Activated naive CD8-positive, alpha-beta T cell treated with anti-CD3 and anti-CD28 coated beads for 36 hours (primary cell): ENCODE measurements around the gene HADHA. TPM values are rescaled to one million over a fixed set of nuclear protein-coding genes. Genes with fewer than 3 reads are reported as not detected.
"Not testable (repeated sequence)": the region's sequence is repeated elsewhere in the genome, so short reads cannot be mapped to it uniquely, and the experiment has no call there.

Experiments
- DNase-seq: peaks from one replicate; pipeline ENCODE4 v3.0.0; 2021
- H3K27ac Mint-ChIP-seq: one replicate; pipeline ENCODE4 v1.8.0; 2022; ENCODE audit warnings: mild to moderate bottlenecking, moderate library complexity, mixed read lengths
- H3K27me3 Mint-ChIP-seq: one replicate; pipeline ENCODE4 v1.8.0; 2022; ENCODE audit warnings: mild to moderate bottlenecking, mixed read lengths
- H3K36me3 Mint-ChIP-seq: one replicate; pipeline ENCODE4 v1.8.0; 2021; ENCODE audit warnings: mild to moderate bottlenecking, mixed read lengths
- H3K4me1 Mint-ChIP-seq: one replicate; pipeline ENCODE4 v1.8.0; 2021; ENCODE audit warnings: mixed read lengths
- H3K4me3 Mint-ChIP-seq: one replicate; pipeline ENCODE4 v1.8.0; 2022; ENCODE audit warnings: mild to moderate bottlenecking, moderate library complexity, mixed read lengths
- H3K9me3 Mint-ChIP-seq: one replicate; pipeline ENCODE4 v1.8.0; 2022; ENCODE audit warnings: mixed read lengths
- total RNA-seq, 2 experiments: library from RNA; stranded (reverse); gene quantifications; one replicate each; pipeline ENCODE4 v1.2.3, GENCODE V29; 2021

The HADHA gene
- total RNA-seq, result 100 to 1,000 TPM; 119 to 120 TPM

- Mint-ChIP-seq H3K4me1 (peaks cover 54% of the 10 kb centered on the region), H3K9me3 (no peaks in the 10 kb centered on the region)
Measured at GRCh38 chr2:26244309-26245230, at the start of gene HADHA, which contains the start of gene HADHB. TSS of gene HADHA (minus strand) at chr2:26244632. CDS start at chr2:26244596, 36 bp downstream. TSS of gene HADHB (plus strand) at chr2:26244939. CDS start at chr2:26254255, 9,316 bp downstream.

GRCh38 chr2:26292646-26293045 lies 48.2 kb upstream of the HADHA start:
- H3K9me3 Mint-ChIP-seq, result no peaks in the 10 kb centered on the region
- peaks cover 1% of the 10 kb centered on the region for H3K36me3 Mint-ChIP-seq
- H3K4me1 Mint-ChIP-seq, result peaks cover 6% of the 10 kb centered on the region

More at GRCh38 chr2:26244309-26245230, at the start of gene HADHA, which contains the start of gene HADHB:
- peak; percentile 86 for DNase-seq
- H3K27me3 Mint-ChIP-seq, result no peaks in the 10 kb centered on the region
- H3K36me3 Mint-ChIP-seq, result peaks cover 5% of the 10 kb centered on the region
- H3K27ac Mint-ChIP-seq, result peak within 1 kb of the TSS; percentile 99
- H3K4me3 Mint-ChIP-seq, result peak within 1 kb of the TSS; percentile 96

GRCh38 chr2:26290001-26290400 lies 45.6 kb upstream of the HADHA start:
- peaks cover 6% of the 10 kb centered on the region for H3K4me1 Mint-ChIP-seq
- DNase-seq, result no peak
- no peak overlapping the region for H3K4me3 Mint-ChIP-seq
- H3K9me3 Mint-ChIP-seq, result no peaks in the 10 kb centered on the region
- H3K27ac Mint-ChIP-seq, result no peak overlapping the region
- peaks cover 7% of the 10 kb centered on the region for H3K36me3 Mint-ChIP-seq
- H3K27me3 Mint-ChIP-seq, result no peaks in the 10 kb centered on the region

More at GRCh38 chr2:26292646-26293045, 48.2 kb upstream of the HADHA start:
- no peak for DNase-seq
- H3K4me3 Mint-ChIP-seq, result no peak overlapping the region
- no peaks in the 10 kb centered on the region for H3K27me3 Mint-ChIP-seq
- H3K27ac Mint-ChIP-seq, result no peak overlapping the region

GRCh38 chr2:26285931-26286330 lies 41.5 kb upstream of the HADHA start:
- H3K36me3 Mint-ChIP-seq, result peaks cover 14% of the 10 kb centered on the region
- H3K27ac Mint-ChIP-seq, result no peak overlapping the region
- H3K4me1 Mint-ChIP-seq, result no peaks in the 10 kb centered on the region
- H3K4me3 Mint-ChIP-seq, result no peak overlapping the region
- no peaks in the 10 kb centered on the region for H3K9me3 Mint-ChIP-seq
- H3K27me3 Mint-ChIP-seq, result no peaks in the 10 kb centered on the region
- no peak for DNase-seq

GRCh38 chr2:26284132-26284531 lies 39.7 kb upstream of the HADHA start:
- DNase-seq, result no peak
- no peaks in the 10 kb centered on the region for H3K27me3 Mint-ChIP-seq
- no peaks in the 10 kb centered on the region for H3K4me1 Mint-ChIP-seq
- no peak overlapping the region for H3K27ac Mint-ChIP-seq
- H3K36me3 Mint-ChIP-seq, result peaks cover 18% of the 10 kb centered on the region
- no peak overlapping the region for H3K4me3 Mint-ChIP-seq
- H3K9me3 Mint-ChIP-seq, result no peaks in the 10 kb centered on the region

GRCh38 chr2:26283606-26284005 lies 39.2 kb upstream of the HADHA start:
- no peak overlapping the region for H3K27ac Mint-ChIP-seq
- no peaks in the 10 kb centered on the region for H3K9me3 Mint-ChIP-seq
- DNase-seq, result no peak
- peaks cover 22% of the 10 kb centered on the region for H3K36me3 Mint-ChIP-seq
- no peaks in the 10 kb centered on the region for H3K27me3 Mint-ChIP-seq
- H3K4me3 Mint-ChIP-seq, result no peak overlapping the region
- no peaks in the 10 kb centered on the region for H3K4me1 Mint-ChIP-seq

- no peak for DNase-seq
- Mint-ChIP-seq H3K27ac (no peak overlapping the region), H3K4me3 (no peak overlapping the region), H3K4me1 (no peaks in the 10 kb centered on the region), H3K9me3 (no peaks in the 10 kb centered on the region), H3K27me3 (no peaks in the 10 kb centered on the region), H3K36me3 (peaks cover 26% of the 10 kb centered on the region)
Measured at GRCh38 chr2:26281226-26281625, 36.8 kb upstream of the HADHA start.

- H3K4me1 Mint-ChIP-seq, result no peaks in the 10 kb centered on the region
- H3K9me3 Mint-ChIP-seq, result no peaks in the 10 kb centered on the region
- no peak overlapping the region for H3K4me3 Mint-ChIP-seq
- no peak for DNase-seq
- H3K27me3 Mint-ChIP-seq, result no peaks in the 10 kb centered on the region
- no peak overlapping the region for H3K27ac Mint-ChIP-seq
- H3K36me3 Mint-ChIP-seq, result peaks cover 23% of the 10 kb centered on the region
Measured at GRCh38 chr2:26279886-26280285, 35.5 kb upstream of the HADHA start.

GRCh38 chr2:26276484-26277227 lies 32.2 kb upstream of the HADHA start:
- Mint-ChIP-seq H3K4me1 (no peaks in the 10 kb centered on the region), H3K27ac (no peak overlapping the region), H3K27me3 (no peaks in the 10 kb centered on the region), H3K4me3 (no peak overlapping the region), H3K36me3 (peaks cover 18% of the 10 kb centered on the region), H3K9me3 (no peaks in the 10 kb centered on the region)
- no peak for DNase-seq

GRCh38 chr2:26274058-26274613 lies 29.7 kb upstream of the HADHA start:
- no peak for DNase-seq
- Mint-ChIP-seq H3K36me3 (peaks cover 12% of the 10 kb centered on the region), H3K4me1 (peaks cover 9% of the 10 kb centered on the region), H3K9me3 (no peaks in the 10 kb centered on the region), H3K27me3 (no peaks in the 10 kb centered on the region), H3K4me3 (no peak overlapping the region), H3K27ac (no peak overlapping the region)

GRCh38 chr2:26273501-26273900 lies 29.1 kb upstream of the HADHA start:
- Mint-ChIP-seq H3K4me3 (no peak overlapping the region), H3K27ac (no peak overlapping the region), H3K9me3 (no peaks in the 10 kb centered on the region), H3K4me1 (peaks cover 9% of the 10 kb centered on the region), H3K36me3 (peaks cover 7% of the 10 kb centered on the region), H3K27me3 (no peaks in the 10 kb centered on the region)
- no peak for DNase-seq

- peaks cover 9% of the 10 kb centered on the region for H3K4me1 Mint-ChIP-seq
- H3K36me3 Mint-ChIP-seq, result peaks cover 2% of the 10 kb centered on the region
- H3K9me3 Mint-ChIP-seq, result no peaks in the 10 kb centered on the region
- no peak for DNase-seq
- no peaks in the 10 kb centered on the region for H3K27me3 Mint-ChIP-seq
- H3K4me3 Mint-ChIP-seq, result no peak overlapping the region
- H3K27ac Mint-ChIP-seq, result peak overlapping the region; percentile 72
Measured at GRCh38 chr2:26270373-26270772, 25.9 kb upstream of the HADHA start.

GRCh38 chr2:26269571-26270158 lies 25.2 kb upstream of the HADHA start:
- Mint-ChIP-seq H3K27ac (peak overlapping the region; percentile 72), H3K4me3 (no peak overlapping the region), H3K36me3 (peaks cover 2% of the 10 kb centered on the region), H3K4me1 (peaks cover 9% of the 10 kb centered on the region), H3K27me3 (no peaks in the 10 kb centered on the region), H3K9me3 (no peaks in the 10 kb centered on the region)
- DNase-seq, result no peak

- not testable (repeated sequence) for H3K27me3 Mint-ChIP-seq, H3K4me3 Mint-ChIP-seq, H3K4me1 Mint-ChIP-seq, DNase-seq, H3K36me3 Mint-ChIP-seq, H3K9me3 Mint-ChIP-seq, H3K27ac Mint-ChIP-seq
Measured at GRCh38 chr2:26268670-26269385, 24.4 kb upstream of the HADHA start.
